Inflammatory macrophage treated with lipopolysaccharide for 1 hour (primary cell): ENCODE measurements around the gene EXOC6B.

Source experiments
- DNase-seq, 2 donors: peaks; one replicate each; pipeline ENCODE4 v3.0.0-alpha.2; 2020 to 2022

The EXOC6B gene

GRCh38 chr2:72263043-72263775 is 562.6 kb downstream of the EXOC6B start:
- DNase-seq: no peak

- no peak for DNase-seq
Measured at GRCh38 chr2:72261076-72261475, 564.8 kb downstream of the EXOC6B start.

GRCh38 chr2:72255540-72255939 is 570.3 kb downstream of the EXOC6B start:
- no peak for DNase-seq

- DNase-seq: no peak
Measured at GRCh38 chr2:72254831-72255451, 570.9 kb downstream of the EXOC6B start.

- no peak for DNase-seq
Measured at GRCh38 chr2:72238311-72238710, 587.5 kb downstream of the EXOC6B start.

GRCh38 chr2:72237549-72237948 is 588.3 kb downstream of the EXOC6B start:
- no peak for DNase-seq

GRCh38 chr2:72236445-72237067 is 589.3 kb downstream of the EXOC6B start:
- DNase-seq: no peak

- no peak for DNase-seq
Measured at GRCh38 chr2:72235497-72236415, 590.1 kb downstream of the EXOC6B start.

- no peak for DNase-seq
Measured at GRCh38 chr2:72233211-72233610, 592.6 kb downstream of the EXOC6B start.

GRCh38 chr2:72222829-72223564 is 602.8 kb downstream of the EXOC6B start:
- no peak for DNase-seq

GRCh38 chr2:72220170-72220569 is 605.7 kb downstream of the EXOC6B start:
- DNase-seq: no peak

- DNase-seq: no peak
Measured at GRCh38 chr2:72214429-72215143, 611.2 kb downstream of the EXOC6B start.

- no peak for DNase-seq
Measured at GRCh38 chr2:72212486-72212855, 613.4 kb downstream of the EXOC6B start.

- DNase-seq: no peak
Measured at GRCh38 chr2:72211777-72212485, 613.9 kb downstream of the EXOC6B start.

- no peak for DNase-seq
Measured at GRCh38 chr2:72211350-72211749, 614.5 kb downstream of the EXOC6B start.

GRCh38 chr2:72210470-72210869 is 615.4 kb downstream of the EXOC6B start:
- DNase-seq: no peak

- no peak for DNase-seq
Measured at GRCh38 chr2:72208225-72208624, 617.6 kb downstream of the EXOC6B start.

- no peak for DNase-seq
Measured at GRCh38 chr2:72207334-72207733, 618.5 kb downstream of the EXOC6B start.

- no peak for DNase-seq
Measured at GRCh38 chr2:72205504-72205881, 620.3 kb downstream of the EXOC6B start.

- DNase-seq: no peak
Measured at GRCh38 chr2:72204786-72205503, 620.9 kb downstream of the EXOC6B start.
